ENCODE results near the gene POLG2.

GRCh38 chr17:64428406-64428805, 68.4 kb downstream of the POLG2 start:
- TF ChIP-seq FOS (IDR thresholded peaks at IDR 0.05; ENCODE audit: borderline replicate concordance, extremely low read depth, insufficient read length), result no peak
- no peak for TF ChIP-seq BRCA1 (IDR thresholded peaks at IDR 0.05; ENCODE audit: low read depth, low read length)
- no peak for TF ChIP-seq FOXM1 (IDR thresholded peaks at IDR 0.05; ENCODE audit: low read depth, low read length)

Data from GM12878 (cell line).